ENCODE measurements around the gene PDE2A. TPM values are rescaled to one million over a fixed set of nuclear protein-coding genes. Genes with fewer than 3 reads are reported as not detected.

Gene PDE2A
- total and polyA plus RNA-seq, 2 donors (not counting 3 experiments of a cell fraction or from before 2014, with no cell fraction given) = 14.8 to 16.8 TPM

GRCh38 chr11:72655896-72656464, 18.2 kb downstream of the PDE2A start:
- POLR2A ChIA-PET = no interaction called here

More at GRCh38 chr11:72655896-72656464, 18.2 kb downstream of the PDE2A start:
- BruUV-seq (replicated peaks) = no TSS peak
- Histone ChIP-seq H3K27me3 (ENCODE audit: control insufficient read depth in 2 of 2, insufficient read depth in 2 of 2, low read length in 2 of 2) (peaks cover 6 to 7% of the 10 kb centered on the region in 2 experiments), H3K4me2 (ENCODE audit: insufficient read depth, low read length) (no peak overlapping the region), H3K4me1 (ENCODE audit: control insufficient read depth, extremely low read depth, insufficient read depth, low read length) (no peaks in the 10 kb centered on the region), H3K9me3 (replicated peaks; ENCODE audit: control insufficient read depth, insufficient read depth, low read length) (no peaks in the 10 kb centered on the region), H3K4me3 (replicated peaks in 1 of 3; ENCODE audit: insufficient read depth in 1 of 3, low read depth in 1 of 3, low read length in 3 of 3) (no peak overlapping the region), H3K9me1 (replicated peaks; ENCODE audit: control insufficient read depth, extremely low read depth, insufficient read depth, low read length) (no peaks in the 10 kb centered on the region), H4K20me1 (replicated peaks; ENCODE audit: control insufficient read depth, extremely low read depth, insufficient read depth, low read length) (no peaks in the 10 kb centered on the region), H3K27ac (ENCODE audit: insufficient read depth, low read depth, low read length) (no peak overlapping the region), H2AFZ (ENCODE audit: low read depth, low read length) (no peak overlapping the region), H3K79me2 (ENCODE audit: control insufficient read depth, insufficient read depth, low read length) (no peaks in the 10 kb centered on the region), H3K36me3 (ENCODE audit: control insufficient read depth in 2 of 2, extremely low read depth in 1 of 2, insufficient read depth in 2 of 2, low read length in 2 of 2) (no peaks in the 10 kb centered on the region), H3K9ac (replicated peaks; ENCODE audit: extremely low read depth, insufficient read depth, low read length) (no peak overlapping the region)
- TF ChIP-seq POLR2AphosphoS5 (IDR thresholded peaks at IDR 0.05; ENCODE audit: insufficient read depth, low read depth, low read length) = no peak
- TF ChIP-seq GATA2 (IDR thresholded peaks at IDR 0.05; ENCODE audit: insufficient read depth, insufficient read length, low read depth, low read length) = no peak
- no peak for TF ChIP-seq MAX (IDR thresholded peaks at IDR 0.05; ENCODE audit: insufficient read depth, insufficient read length)
- TF ChIP-seq JUN (IDR thresholded peaks at IDR 0.05; ENCODE audit: borderline replicate concordance, insufficient read depth, insufficient read length, low read depth) = no peak
- TF ChIP-seq EZH2 (IDR thresholded peaks at IDR 0.05; ENCODE audit: borderline replicate concordance, low read depth, low read length, severe bottlenecking) = no peak
- no peak for TF ChIP-seq POLR2A (IDR thresholded peaks at IDR 0.05; ENCODE audit: low read depth, low read length)
- TF ChIP-seq FOS (IDR thresholded peaks at IDR 0.05; ENCODE audit: borderline replicate concordance, insufficient read depth, low read length) = no peak
- TF ChIP-seq MYC (IDR thresholded peaks at IDR 0.05; ENCODE audit: low read depth, low read length) = no peak
- TF ChIP-seq CTCF (IDR thresholded peaks at IDR 0.05; ENCODE audit: extremely low read depth in 1 of 2, insufficient read depth in 1 of 2, low read depth in 1 of 2, low read length in 2 of 2) = no peak
- FAIRE-seq (no peak), DNase-seq (ENCODE audit: low read depth, low spot score) (no peak)
- CTCF ChIA-PET = interaction anchor here (1.5 to 5.3 kb wide), 2 partner anchors 28 to 47 kb away, joined by 3 to 19 read pairs; no protein-coding TSS in a partner anchor
- intact Hi-C loops (cut with micrococcal nuclease) (no loop called here), dilution Hi-C loops (cut with MboI; ENCODE audit: extremely low pct_ligation_motif_present, low sequenced_read_pairs) (no loop called here)

Measured in endothelial cell of umbilical vein (primary cell).